ENCODE results near the gene FRAS1. TPM values are rescaled to one million over a fixed set of nuclear protein-coding genes. Genes with fewer than 3 reads are reported as not detected.

The FRAS1 gene
- total RNA-seq, 2 donors from 2014 or later: 2.0 to 7.1 TPM

- ATAC-seq (ENCODE audit: insufficient number of reproducible peaks, low FRiP score, low read depth): no peak
These were observed 170.4 kb downstream of the FRAS1 start for GRCh38 chr4:78227411-78228057.

GRCh38 chr4:78235800-78236199 lies 178.7 kb downstream of the FRAS1 start:
- no peak for TF ChIP-seq CTCF (IDR thresholded peaks at IDR 0.05)
- ATAC-seq (ENCODE audit: insufficient number of reproducible peaks, low FRiP score, low read depth): no peak
- Histone ChIP-seq H3K9me3 (no peaks in the 10 kb centered on the region), H3K27ac (no peak overlapping the region), H3K4me3 (no peak overlapping the region), H3K36me3 (no peaks in the 10 kb centered on the region), H3K27me3 (replicated peaks; ENCODE audit: insufficient read depth) (no peaks in the 10 kb centered on the region), H3K4me1 (ENCODE audit: control insufficient read depth in 1 of 2, low read depth in 2 of 2) (no peaks in the 10 kb centered on the region)
- no peak for DNase-seq (ENCODE audit: low spot score)

More at GRCh38 chr4:78227411-78228057, 170.4 kb downstream of the FRAS1 start:
- H3K9me3 ChIP-seq: no peaks in the 10 kb centered on the region
- no peak for TF ChIP-seq CTCF (IDR thresholded peaks at IDR 0.05)
- no peak overlapping the region for H3K27ac ChIP-seq
- no peaks in the 10 kb centered on the region for H3K36me3 ChIP-seq
- no peaks in the 10 kb centered on the region for H3K27me3 ChIP-seq (replicated peaks; ENCODE audit: insufficient read depth)
- H3K4me3 ChIP-seq: no peak overlapping the region
- no peak for DNase-seq (ENCODE audit: low spot score)
- H3K4me1 ChIP-seq (ENCODE audit: control insufficient read depth in 1 of 2, low read depth in 2 of 2): no peaks in the 10 kb centered on the region

DNA sequence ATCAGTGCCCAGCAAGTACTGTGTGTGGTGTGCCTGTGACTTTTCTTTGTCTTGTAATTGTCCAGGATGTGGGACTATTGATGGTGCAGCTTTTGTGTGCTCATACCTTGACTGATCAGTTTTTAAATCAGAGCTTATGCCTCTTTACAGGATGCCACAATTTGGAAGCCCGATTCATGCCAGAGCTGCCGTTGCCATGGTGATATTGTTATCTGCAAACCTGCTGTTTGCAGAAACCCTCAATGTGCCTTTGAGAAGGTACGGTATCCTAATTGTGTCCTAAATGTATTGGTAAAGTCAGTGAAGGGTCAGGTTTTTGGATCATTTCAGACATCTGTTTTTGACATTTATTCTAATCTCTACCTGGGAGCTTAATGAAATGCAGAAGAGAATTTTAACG lies 180.2 kb downstream of the FRAS1 start:
- no peak for TF ChIP-seq CTCF (IDR thresholded peaks at IDR 0.05)
- no peaks in the 10 kb centered on the region for H3K4me1 ChIP-seq (ENCODE audit: control insufficient read depth in 1 of 2, low read depth in 2 of 2)
- H3K36me3 ChIP-seq: no peaks in the 10 kb centered on the region

DNA sequence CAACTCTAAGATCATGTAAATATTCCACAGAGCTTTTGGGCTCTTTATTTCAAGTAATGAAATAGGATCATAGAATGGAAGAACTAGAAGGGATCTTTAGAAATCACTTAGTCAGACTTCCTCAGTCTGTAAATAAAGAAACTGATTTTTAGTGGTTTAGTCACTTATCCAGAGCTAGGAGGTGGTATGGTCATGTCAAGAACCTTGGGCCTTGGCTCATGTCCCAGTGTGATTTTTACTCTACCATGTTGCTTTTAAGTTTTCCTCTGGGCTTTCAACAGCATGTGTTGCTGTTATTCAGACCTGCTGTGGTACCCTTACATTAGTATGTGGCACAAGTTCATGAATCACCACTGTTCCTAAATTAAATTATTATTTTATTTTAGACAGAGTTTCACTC lies 184.9 kb downstream of the FRAS1 start:
- Histone ChIP-seq H3K9me3 (no peaks in the 10 kb centered on the region), H3K4me1 (ENCODE audit: control insufficient read depth in 1 of 2, low read depth in 2 of 2) (no peaks in the 10 kb centered on the region), H3K36me3 (no peaks in the 10 kb centered on the region), H3K4me3 (no peak overlapping the region), H3K27ac (no peak overlapping the region), H3K27me3 (replicated peaks; ENCODE audit: insufficient read depth) (no peaks in the 10 kb centered on the region)
- ATAC-seq (ENCODE audit: insufficient number of reproducible peaks, low FRiP score, low read depth) (no peak), DNase-seq (ENCODE audit: low spot score) (no peak)
- no peak for TF ChIP-seq CTCF (IDR thresholded peaks at IDR 0.05)

More for the DNA sequence above, 180.2 kb downstream of the FRAS1 start:
- Histone ChIP-seq H3K27me3 (replicated peaks; ENCODE audit: insufficient read depth) (no peaks in the 10 kb centered on the region), H3K27ac (no peak overlapping the region), H3K9me3 (no peaks in the 10 kb centered on the region), H3K4me3 (no peak overlapping the region)
- ATAC-seq (ENCODE audit: insufficient number of reproducible peaks, low FRiP score, low read depth): no peak
- no peak for DNase-seq (ENCODE audit: low spot score)

DNA sequence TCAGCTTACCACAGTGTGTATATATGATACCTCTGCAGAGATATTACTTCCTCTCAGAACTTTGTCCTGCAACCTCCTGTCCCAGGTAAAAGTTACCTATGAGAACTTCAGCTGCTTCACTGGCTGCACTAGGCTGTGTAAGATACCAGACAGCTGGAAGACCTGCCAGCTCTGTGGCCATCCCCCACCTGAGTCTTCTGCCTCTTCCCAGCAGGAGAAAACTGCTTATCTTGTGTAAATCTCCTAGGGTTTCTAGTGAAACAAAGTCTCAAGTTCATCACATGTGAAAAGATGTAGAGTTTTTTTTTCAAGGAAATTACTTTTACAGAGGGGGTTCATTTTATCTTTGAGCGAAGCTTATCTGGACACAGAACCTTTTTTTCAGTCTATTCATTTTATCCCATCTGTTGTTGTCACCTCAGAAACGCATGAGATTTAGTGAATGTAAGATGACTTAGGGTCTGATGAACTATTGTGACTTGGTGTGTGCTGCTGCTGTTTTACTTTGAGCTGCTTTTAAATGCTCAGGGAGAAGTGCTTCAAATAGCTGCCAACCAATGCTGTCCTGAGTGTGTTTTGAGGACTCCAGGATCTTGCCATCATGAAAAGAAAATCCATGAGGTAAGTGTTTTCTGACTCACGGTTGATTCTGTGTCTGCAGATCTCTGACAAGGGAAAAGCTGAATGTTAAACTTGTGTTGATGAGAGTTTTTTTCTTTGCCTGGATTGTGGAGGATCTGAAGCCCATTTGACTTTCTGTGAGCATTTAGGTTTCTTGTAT lies 187.8 kb downstream of the FRAS1 start:
- Histone ChIP-seq H3K9me3 (no peaks in the 10 kb centered on the region), H3K4me1 (ENCODE audit: control insufficient read depth in 1 of 2, low read depth in 2 of 2) (no peaks in the 10 kb centered on the region), H3K27ac (no peak overlapping the region), H3K4me3 (no peak overlapping the region), H3K27me3 (replicated peaks; ENCODE audit: insufficient read depth) (no peaks in the 10 kb centered on the region), H3K36me3 (no peaks in the 10 kb centered on the region)
- DNase-seq (ENCODE audit: low spot score): no peak
- TF ChIP-seq CTCF (IDR thresholded peaks at IDR 0.05): no peak
- no peak for ATAC-seq (ENCODE audit: insufficient number of reproducible peaks, low FRiP score, low read depth)

Data from thoracic aorta (tissue), 2 donors.